Suprapubic skin (tissue), 4 donors: ENCODE data around the gene PAOX.

Experiments
- EP300 ChIP-seq: sonication (generic); formaldehyde crosslinking; IDR thresholded peaks from one replicate; pipeline ENCODE4 v1.6.1; 2017; ENCODE audit warnings: antibody characterized with exemption
- POLR2A ChIP-seq, 2 donors: fragments of 450-650 bp; IDR thresholded peaks; one replicate each; pipeline ENCODE4 v1.6.1; 2017; ENCODE audit warnings: antibody characterized with exemption in 2 of 2, mild to moderate bottlenecking in 2 of 2, moderate library complexity in 2 of 2
- POLR2AphosphoS5 ChIP-seq, 3 donors: sonication (generic); formaldehyde crosslinking; IDR thresholded peaks; one replicate each; pipeline ENCODE4 v1.6.1; 2017; ENCODE audit warnings: antibody characterized with exemption in 3 of 3
- TF ChIP-seq, protein P1 (sequence below), 2 donors: fragments of 200-600 bp in 1 of 2; fragments of 450-650 bp in 1 of 2; sonication (generic) in 1 of 2; IDR thresholded peaks; one replicate each; pipeline ENCODE4 v1.5.1; 2016 to 2019; ENCODE audit warnings: antibody characterized with exemption in 2 of 2, mild to moderate bottlenecking in 1 of 2, moderate library complexity in 1 of 2

DNA sequence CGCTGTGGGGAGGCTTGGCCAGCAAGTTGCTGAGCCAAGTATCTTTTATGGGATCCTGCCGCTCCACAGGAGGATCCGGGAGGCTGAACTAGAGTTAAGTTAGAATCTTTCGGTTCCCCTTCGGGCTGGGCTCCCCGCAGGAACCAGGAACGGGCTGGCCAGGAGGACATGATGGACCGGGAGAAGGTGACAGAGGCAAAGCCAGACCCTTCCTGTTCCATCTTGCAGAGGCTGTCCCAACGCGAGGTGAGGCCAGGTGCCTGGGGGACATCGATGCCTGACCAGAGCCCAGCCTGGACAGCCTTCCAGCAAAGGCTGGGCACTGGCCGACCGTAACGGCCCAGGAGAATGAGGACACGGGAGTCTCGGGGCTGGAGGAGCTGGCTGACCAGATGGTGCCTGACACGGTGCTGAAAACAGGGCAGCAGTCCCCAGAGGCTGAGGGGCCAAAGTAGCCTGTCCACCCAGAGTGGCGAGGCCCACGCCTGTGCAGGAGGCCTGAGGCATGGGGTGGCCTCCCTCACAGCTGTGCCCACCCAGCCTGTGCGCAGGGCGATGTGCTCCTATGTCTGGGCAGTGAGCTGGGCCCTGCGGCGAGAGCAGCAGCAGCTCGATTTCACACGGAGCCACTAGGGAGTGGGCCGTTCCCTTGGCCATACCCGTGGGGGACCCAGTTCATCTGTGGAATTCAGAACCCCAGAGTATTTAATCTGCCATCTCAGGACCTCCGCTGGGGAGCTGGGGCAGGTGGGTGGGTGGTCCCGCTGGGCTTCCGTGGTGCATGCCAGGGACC, 1.8 kb upstream of the PAOX start:
- TF ChIP-seq, protein P1, sequence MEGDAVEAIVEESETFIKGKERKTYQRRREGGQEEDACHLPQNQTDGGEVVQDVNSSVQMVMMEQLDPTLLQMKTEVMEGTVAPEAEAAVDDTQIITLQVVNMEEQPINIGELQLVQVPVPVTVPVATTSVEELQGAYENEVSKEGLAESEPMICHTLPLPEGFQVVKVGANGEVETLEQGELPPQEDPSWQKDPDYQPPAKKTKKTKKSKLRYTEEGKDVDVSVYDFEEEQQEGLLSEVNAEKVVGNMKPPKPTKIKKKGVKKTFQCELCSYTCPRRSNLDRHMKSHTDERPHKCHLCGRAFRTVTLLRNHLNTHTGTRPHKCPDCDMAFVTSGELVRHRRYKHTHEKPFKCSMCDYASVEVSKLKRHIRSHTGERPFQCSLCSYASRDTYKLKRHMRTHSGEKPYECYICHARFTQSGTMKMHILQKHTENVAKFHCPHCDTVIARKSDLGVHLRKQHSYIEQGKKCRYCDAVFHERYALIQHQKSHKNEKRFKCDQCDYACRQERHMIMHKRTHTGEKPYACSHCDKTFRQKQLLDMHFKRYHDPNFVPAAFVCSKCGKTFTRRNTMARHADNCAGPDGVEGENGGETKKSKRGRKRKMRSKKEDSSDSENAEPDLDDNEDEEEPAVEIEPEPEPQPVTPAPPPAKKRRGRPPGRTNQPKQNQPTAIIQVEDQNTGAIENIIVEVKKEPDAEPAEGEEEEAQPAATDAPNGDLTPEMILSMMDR (IDR thresholded peaks at IDR 0.05), result no peak
- no peak for TF ChIP-seq EP300
- no peak for TF ChIP-seq POLR2A (IDR thresholded peaks at IDR 0.05)
- no peak for TF ChIP-seq POLR2AphosphoS5 (IDR thresholded peaks at IDR 0.05)
